ENCODE data around the gene BCL3.
A peak's percentile ranks its signal among the peaks of the same experiment; 100 is the strongest.
"Not testable (repeated sequence)": the region's sequence is repeated elsewhere in the genome, so short reads cannot be mapped to it uniquely, and the experiment has no call there.

The BCL3 gene, protein sequence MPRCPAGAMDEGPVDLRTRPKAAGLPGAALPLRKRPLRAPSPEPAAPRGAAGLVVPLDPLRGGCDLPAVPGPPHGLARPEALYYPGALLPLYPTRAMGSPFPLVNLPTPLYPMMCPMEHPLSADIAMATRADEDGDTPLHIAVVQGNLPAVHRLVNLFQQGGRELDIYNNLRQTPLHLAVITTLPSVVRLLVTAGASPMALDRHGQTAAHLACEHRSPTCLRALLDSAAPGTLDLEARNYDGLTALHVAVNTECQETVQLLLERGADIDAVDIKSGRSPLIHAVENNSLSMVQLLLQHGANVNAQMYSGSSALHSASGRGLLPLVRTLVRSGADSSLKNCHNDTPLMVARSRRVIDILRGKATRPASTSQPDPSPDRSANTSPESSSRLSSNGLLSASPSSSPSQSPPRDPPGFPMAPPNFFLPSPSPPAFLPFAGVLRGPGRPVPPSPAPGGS

DNA sequence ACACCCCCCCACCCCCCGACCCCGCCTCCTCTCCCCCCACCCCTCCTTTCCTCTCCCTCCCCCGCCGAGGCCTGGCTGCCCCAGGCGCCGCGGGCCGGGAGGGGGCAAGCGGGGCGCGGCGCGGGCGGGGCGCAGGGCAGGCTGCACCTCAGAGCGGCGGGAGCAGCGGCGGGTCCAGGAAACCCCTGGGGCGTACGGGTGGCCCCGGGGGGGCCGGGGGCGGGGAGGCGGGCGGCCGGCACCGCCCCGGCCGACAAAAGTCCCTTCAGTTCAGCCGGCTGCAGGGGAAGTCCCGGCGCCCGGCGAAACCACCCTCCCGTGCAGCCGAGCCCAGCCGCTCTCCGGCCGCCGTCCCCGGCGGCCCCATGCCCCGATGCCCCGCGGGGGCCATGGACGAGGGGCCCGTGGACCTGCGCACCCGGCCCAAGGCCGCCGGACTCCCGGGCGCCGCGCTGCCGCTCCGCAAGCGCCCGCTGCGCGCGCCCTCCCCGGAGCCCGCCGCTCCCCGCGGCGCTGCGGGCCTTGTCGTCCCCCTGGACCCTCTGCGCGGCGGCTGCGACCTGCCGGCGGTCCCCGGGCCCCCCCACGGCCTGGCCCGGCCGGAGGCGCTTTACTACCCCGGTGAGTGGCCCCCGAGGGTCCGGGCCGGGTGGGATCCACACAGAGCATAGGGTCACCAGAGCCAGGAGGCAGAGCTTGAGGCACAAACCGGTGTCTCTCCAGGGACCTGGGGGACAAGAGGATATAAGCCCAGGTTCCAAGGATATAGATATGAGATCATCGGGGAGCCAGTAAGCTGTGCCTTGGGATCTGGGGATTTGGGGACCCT, at the start of gene BCL3:
TSS of gene BCL3 (plus strand) at position 283 of the 829 bp plus-strand sequence. CDS start at position 366, 83 bp downstream.
- no peak for DNase-seq

DNA sequence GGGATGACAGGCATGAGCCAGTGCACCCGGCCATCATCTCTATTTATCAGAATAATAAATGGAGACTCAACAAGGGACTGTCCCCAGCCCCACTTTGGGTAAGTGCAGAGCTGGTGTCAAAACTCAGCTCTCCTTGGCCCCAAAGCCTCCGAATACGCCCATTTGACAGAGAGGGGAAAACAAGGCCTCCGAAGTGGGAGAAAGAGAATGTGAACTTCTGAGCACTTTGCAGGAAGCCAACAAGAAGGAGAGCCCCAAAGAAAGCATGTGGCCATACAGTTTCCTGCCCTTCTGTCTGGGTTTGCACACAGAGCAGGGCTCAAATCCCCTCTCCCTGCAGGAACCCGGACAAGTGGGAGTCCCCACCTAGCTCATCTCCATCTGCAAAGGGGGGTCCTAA, 48.0 kb upstream of the BCL3 start:
- DNase-seq = no peak

DNA sequence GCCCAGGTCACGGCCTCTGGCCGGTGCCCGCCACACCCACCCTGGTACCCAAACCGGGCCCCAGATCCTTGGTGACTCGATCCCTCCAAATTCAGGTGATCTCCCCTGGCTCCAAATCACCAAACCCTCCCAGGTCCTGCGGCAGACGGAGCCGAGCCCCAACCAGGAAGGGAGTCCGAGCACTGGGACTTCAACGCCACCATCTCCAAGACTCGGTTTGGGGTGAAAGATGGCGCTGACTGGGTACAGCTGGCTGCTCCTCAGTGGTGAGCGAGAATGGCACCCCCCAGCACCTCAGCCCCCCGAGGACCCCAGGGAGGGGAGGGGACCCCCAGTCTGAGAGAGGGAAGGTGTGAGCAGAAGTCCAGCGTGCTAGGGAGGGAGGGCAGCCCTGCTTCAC, 47.3 kb upstream of the BCL3 start:
- DNase-seq = no peak

DNA sequence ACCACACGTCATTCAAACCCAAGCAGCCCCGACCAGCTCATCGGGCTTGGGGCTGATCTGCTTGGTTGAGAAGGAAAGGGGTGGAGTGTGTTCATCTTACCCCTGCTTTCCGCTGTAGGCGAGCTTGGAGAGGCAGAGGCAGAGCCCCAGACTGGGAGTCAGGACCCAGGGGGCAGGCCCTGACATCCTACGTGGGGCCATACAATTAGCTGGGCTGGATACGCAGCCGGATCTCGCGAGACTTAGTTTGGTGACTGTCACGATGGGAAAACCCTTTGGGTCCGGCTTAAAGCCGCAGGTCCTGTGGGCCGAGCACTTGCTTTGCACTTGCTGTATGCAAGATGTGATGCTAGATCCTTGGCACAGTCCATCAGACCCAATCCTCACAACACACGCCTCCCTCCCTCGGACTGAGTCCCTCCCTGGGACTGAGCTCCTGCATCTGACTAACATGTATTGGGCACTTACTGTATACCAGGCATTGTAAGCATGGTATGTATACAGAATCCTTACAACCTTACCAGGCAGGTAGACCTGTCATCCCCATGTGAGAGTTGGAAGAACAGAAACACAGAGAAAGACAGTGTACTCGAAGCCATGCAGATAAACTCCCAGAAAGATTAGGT, 45.8 kb upstream of the BCL3 start:
- DNase-seq = no peak

DNA sequence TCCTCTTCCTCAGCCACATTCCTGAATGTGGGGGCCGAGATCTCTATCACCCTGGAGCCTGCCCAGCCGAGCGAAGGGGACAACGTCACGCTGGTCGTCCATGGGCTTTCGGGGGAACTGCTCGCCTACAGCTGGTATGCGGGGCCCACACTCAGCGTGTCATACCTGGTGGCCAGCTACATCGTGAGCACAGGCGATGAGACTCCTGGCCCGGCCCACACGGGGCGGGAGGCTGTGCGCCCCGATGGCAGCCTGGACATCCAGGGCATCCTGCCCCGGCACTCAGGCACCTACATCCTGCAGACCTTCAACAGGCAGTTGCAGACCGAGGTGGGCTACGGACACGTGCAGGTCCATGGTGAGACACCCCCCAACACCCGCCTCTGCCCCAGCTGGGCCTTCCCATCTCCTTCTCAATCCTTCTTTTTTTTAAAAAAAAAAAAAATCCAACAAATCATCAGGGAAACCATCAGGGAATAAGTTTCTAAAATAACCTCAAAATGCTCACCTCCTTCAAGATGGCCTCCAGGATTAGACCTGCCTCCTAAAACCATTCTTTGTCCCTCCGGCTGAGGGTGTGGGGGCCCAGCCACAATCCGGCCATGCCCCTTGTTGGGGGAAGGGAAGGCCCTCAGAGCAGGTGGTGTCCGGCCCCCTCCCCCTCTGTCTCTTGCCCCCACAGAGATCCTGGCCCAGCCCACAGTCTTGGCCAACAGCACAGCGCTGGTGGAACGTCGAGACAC, 45.0 kb upstream of the BCL3 start:
- no peak for DNase-seq

DNA sequence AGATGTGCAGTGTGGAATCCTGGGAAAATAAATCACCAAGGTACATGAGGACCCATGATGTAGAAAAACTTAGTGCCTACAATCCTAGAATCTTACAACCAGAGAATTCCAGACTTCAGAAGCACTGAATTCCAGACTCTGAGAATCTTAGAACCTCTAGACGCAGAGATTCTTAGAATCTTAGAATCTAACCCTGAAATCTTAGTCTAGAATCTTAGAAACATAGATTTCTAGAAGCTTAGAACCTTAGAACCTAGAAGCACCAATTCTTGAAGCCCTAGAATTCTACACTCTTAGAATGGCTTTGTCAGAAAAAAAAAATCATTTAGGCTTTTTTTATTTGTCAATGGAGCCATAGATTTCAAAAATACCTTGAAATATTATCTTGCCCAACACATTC, 43.5 kb upstream of the BCL3 start:
- DNase-seq = no peak

DNA sequence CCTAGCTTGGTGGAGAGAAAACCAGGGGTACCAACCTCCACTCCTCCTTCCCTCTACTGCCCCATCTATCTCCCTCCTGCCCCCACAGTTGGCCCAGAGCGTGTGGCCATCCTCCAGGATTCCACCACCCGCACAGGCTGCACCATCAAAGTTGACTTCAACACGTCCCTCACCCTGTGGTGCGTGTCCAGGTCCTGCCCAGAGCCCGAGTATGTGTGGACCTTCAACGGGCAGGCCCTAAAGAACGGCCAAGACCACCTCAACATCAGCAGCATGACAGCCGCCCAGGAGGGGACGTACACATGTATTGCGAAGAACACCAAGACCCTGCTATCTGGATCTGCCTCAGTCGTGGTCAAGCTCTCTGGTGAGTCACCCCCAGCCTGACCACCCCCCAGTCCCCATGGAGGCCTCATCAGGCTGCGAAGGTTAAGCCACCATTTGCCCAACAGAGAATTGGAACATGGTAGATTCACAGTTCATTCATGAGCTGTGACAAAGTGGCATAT, 43.0 kb upstream of the BCL3 start:
- no peak for DNase-seq

DNA sequence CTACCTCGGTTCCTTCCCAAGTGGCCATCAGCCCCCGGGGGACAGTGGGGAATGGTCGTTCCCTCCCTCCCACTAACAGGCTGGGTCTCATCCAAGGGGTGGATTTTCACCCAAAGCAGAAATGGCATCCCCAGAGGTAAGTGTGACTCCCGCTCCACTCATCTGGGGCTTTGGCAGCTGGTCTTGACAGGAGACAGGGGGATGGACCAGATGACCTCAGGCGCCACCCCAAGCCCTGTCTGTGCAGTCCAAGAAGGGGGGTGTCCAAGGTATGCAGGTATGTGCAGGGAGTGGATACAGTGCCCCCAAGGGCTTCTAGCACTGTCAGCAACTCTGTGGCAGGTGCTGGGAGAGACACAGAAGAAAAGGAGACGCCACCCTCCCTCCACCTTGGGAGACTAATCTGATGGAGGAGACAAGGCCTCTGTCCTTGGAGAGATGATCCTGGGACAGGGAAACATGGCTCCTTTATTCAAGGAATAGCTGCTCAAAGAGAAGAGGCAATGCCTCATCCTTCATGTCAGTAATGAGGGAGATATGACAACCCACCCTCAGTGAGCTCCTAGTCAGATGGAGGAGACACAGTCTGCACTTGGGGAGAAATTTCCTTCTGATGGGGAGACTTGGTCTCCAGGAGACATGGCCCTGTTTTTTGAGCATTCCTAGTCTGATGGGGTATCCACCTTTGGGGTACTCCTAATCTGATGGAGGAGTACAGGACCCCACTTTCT, 41.8 kb upstream of the BCL3 start:
- DNase-seq = no peak

DNA sequence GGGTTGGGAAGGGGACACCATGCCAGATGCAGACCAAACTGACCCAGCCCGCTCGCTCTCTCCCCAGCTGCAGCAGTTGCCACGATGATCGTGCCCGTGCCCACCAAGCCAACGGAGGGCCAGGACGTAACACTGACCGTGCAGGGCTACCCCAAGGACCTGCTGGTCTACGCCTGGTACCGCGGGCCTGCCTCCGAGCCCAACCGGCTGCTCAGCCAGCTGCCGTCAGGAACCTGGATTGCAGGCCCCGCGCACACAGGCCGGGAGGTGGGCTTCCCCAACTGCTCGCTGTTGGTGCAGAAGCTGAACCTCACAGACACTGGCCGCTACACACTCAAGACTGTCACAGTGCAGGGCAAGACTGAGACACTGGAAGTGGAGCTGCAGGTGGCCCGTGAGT, 40.7 kb upstream of the BCL3 start:
- DNase-seq = no peak

DNA sequence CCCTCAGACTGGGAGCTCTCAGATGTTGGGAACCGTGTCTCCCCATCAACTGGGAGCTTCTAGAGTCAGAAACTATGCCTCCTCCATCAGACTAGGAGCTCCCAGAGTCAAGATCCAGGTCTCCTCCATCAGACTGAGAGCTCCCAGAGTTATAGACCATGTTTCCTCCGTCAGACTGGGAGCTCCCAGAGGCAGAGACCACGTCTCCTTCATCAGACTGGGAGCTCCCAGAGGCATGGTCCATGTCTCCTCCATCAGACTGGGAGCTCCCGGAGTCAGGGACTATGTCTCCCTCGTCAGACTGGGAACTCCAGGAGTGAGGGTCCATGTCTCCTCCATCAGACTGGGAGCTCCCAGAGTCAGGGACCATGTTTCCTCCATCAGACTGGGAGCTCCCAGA, 39.6 kb upstream of the BCL3 start:
- no peak for DNase-seq

DNA sequence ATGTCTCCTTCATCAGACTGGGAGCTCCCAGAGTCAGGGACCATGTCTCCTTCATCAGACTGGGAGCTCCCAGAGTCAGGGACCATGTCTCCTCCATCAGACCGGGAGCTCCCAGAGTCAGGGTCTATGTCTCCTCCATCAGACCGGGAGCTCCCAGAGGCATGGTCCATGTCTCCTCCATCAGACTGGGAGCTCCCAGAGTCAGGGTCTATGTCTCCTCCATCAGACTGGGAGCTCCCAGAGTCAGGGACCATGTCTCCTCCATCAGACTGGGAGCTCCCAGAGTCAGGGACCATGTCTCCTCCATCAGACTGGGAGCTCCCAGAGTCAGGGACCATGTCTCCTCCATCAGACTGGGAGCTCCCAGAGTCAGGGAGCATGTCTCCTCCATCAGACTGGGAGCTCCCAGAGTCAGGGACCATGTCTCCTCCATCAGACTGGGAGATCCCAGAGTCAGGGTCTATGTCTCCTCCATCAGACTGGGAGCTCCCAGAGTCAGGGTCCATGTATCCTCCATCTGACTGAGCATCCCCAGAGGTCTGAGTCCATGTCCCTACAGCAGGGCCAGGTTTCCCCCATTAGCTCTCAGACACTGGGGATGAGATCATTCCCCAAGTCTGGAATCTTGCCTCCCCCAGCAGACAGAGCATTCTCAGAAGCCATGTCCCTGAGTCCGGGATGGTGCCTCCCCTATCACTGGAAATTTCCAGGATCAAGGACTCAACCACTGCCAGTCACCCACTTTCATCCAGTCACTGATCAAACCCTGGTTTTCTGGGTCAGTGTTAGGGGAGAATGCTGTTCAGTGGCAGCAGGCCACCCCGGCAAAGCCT, 38.9 kb upstream of the BCL3 start:
- not testable (repeated sequence) for DNase-seq

DNA sequence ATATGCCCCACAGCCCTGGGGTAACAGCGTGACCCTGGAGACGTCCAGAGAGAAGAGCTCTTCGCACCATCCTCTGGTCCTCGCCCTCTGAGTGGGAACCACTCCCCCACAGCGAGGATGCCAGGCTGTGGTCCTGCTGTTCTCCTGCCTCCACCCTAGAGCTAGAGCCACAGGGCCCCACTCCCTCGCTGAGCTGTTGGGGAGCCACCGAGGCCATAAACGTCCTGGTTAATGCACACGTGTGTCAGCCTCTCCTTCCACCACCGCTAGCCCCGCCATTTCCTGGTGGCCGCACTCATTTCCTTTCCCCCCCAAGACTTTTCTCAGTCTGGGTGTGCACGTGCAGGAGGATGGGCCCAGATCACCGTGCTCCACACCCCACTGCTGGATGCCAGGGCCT, 38.0 kb upstream of the BCL3 start:
- DNase-seq = no peak

DNA sequence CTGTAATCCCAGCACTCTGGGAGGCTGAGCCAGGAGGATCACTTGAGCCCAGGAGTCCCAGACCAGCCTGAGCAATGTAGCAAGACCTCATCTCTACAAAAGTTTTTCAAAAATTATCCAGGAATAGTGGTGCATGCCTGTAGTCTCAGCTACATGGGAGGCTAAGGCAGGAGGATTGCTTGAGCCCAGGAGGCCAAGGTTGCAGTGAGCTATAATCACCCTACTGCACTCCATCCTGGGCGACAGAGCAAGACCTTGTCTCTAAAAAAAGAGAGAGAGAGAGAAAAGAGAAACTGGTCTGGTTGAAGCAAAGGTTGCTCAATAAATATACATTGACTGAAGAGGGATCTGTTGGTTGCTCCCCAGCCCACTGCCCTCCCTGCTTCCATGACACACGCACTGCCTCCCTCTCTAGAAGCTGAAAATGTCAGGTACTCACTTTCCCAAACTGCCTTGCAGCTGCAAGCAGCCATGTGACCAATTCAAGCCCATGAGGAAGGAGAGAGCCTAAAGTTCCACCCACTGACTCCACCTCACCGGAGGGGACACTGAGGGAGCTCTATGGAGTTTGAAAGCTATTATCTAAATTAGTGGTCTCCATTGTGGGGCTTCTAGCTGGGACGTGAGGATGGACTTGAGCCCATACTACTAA, 35.5 kb upstream of the BCL3 start:
- DNase-seq = no peak

DNA sequence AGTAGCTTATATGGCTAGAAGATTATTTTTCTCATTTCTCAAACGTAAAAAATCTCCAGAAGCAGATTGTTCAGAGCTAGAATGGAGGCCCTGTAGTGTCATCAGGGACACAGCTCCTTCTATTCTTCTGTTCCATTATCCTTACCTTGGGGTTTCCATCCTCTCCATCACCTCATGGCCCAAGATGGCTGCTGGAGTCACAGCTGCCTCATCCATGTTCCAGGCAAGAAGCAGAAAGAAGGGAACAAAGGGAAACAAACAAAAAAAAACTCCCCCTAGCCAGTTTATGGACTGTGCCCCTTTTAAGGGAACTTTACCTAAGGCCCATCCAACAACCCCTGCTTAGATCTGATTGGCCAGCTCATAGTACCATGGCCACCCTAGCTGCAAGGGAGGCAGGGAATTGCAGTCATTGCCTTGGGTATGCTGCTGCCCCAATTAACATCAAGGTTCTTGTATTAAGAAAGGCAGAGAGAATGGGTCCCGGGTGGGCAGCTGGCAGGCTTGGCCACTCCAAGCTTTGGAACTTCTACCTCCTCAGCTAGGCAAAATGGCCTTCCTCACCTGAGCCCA, 33.8 kb upstream of the BCL3 start:
- DNase-seq = no peak

DNA sequence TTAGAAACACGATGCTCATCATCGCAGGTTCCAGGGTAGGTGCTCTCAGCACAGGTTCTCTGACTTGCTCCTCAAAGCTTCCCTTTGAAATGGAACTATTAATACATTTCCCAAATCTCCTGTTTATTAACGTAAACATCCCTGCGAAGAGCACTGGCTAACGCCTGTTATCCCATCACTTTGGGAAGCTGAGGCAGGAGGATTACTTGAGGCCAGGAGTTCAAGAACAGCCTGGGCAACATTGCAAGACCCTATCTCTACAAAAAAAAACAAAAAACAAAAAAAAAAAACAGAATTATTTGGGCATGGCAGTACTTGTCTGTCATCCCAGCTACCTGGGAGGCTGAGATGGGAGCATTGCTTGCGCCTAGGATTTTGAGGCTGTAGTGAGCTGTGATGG, 30.9 kb upstream of the BCL3 start:
- no peak for DNase-seq

DNA sequence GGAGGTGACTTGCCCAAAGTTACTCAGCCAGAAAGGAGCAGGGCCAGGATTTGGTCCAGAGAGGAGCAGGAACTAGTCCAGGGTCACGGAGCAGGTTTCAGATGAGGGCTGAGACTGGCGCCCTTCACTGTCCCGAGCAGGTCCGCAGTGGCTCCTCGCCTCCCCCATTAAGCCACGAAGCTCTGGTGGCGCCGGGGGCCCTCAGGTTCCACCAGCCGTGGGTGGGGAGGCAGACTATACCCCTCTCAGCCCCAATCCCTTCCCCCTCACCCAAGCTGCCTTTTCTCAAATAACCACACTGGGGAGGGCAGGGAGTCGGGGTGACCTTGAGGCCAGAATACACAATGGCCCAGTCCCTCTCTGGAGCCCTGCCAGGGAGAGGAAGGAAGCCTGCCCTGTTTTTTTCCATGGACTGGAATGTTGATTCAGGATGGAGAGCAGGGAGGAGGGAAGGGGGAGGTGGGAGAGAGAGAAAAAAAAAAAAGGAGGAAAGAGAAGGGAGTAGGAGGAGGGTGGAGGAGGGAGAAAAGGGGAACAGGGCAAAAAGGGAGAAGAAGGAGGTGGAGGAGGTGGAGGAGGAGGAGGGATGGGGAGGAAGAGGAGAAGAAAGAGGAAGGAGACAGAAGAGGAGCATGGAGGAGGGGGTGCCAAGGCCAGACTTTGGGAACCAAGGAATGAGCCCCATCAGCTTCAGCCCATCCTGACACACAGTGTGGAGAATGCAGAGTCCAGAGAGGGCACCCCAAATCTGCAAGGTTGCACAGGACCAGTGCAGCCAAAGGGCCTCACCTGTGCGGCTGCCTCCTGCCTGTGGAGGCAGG, 29.9 kb upstream of the BCL3 start:
- peak; percentile 27 for DNase-seq

DNA sequence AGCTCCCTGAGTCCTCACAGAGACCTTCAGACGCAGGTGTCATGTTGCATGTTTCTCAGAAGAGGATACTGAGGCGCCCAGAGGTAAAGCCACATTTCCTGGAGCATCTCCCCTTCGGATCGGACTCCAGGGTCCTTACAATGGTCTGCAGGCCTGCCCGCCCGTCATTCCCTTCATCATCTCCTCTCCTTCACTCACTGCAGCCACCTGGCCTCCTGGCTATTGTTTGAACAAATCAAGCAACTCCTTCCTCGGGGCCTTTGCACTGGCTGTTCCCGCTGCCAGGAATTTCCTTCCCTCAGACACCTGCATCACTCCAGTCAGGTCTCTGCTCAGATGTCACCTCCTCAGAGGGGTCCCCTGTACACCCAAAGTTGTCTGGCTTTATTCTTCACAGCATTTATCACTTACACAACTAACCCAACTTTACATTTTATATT, 29.2 kb upstream of the BCL3 start:
- no peak for DNase-seq

DNA sequence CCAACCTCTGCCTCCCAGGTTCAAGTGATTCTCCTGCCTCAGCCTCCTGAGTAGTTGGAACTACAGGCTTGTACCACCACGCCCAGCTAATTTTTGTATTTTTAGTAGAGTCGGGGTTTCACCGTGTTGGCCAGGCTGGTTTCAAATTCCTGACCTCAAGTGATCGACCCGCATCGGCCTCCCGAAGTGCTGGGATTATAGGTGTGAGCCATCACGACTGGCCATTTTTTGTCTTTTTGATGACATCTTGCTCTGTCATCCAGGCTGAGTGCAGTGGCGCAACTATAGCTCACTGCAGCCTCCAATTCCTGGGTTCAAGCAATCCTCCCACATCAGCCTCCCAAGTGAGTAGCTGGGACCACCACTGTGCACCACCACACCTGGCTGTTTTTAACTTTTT, 28.1 kb upstream of the BCL3 start:
- DNase-seq = not testable (repeated sequence)

DNA sequence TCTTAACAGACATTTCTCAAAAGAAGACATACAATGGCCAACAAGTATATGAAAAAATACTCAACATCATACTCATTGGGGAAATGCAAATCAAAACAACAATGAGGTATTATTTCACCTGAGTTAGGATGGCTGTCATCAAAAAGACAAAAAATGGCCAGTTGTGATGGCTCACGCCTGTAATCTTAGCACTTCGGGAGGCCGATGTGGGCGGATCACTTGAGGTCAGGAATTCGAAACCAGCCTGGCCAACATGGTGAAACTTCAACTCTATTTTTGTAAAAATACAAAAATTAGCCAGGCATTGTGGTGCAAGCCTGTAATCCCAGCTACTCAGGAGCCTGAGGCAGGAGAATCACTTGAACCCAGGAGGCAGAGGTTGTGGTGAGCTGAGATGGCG, 27.6 kb upstream of the BCL3 start:
- DNase-seq = no peak

Data from COR-L47 (cell line).